Gastroesophageal sphincter (tissue), 3 donors: ENCODE results near the gene KLHDC3.

Experiments
- EP300 ChIP-seq: sonication (generic); formaldehyde crosslinking; IDR thresholded peaks from one replicate; pipeline ENCODE4 v1.6.1; 2017; ENCODE audit warnings: antibody characterized with exemption, mild to moderate bottlenecking
- POLR2A ChIP-seq, 2 donors: fragments of 450-650 bp; IDR thresholded peaks; one replicate each; pipeline ENCODE4 v1.6.1; 2017; ENCODE audit warnings: antibody characterized with exemption in 2 of 2, mild to moderate bottlenecking in 2 of 2, moderate library complexity in 1 of 2
- POLR2AphosphoS5 ChIP-seq: sonication (generic); formaldehyde crosslinking; IDR thresholded peaks from one replicate; pipeline ENCODE4 v1.6.1; 2017; ENCODE audit warnings: antibody characterized with exemption
- TF ChIP-seq, protein P1 (sequence below), 4 experiments: fragments of 200-600 bp in 2 of 4; fragments of 450-650 bp in 2 of 4; sonication (generic) in 1 of 4; IDR thresholded peaks; one replicate each; pipeline ENCODE4 v1.5.1; 2017 to 2019; ENCODE audit warnings: antibody characterized with exemption in 4 of 4, mild to moderate bottlenecking in 2 of 4, moderate library complexity in 2 of 4

DNA sequence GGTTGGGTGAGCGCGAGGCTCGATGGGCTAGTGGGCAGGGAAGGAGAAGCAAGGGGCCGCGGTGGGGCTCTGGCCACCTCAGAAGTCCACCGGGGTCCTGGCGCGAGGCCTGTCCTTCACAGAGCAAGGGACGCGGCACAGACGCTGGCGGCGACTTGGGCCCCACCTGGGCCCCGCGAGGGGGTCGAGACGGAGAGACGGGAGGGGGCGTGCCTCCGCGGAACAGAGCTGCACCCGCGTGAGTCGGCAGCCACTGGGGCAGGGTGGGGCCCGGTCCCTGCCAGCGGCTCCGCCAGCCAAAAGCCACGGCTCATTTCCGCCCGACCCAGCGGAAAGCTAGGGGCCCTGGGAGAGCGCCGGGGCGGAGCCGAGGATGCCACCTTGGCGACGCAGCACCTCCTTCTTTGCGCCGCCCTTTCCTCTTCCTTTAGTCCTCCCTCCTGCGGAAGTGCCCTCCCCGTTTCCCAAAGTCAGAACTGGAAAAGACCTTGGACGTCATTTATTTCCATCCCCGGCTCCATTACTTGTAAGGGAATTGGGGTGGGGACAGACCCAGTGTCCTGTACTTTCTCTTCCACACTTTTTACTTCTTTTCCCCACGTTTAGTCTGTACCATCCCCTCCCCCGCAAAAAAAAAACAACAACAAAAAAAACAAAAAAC, 39.6 kb downstream of the KLHDC3 start, which contains the start of gene CUL7:
- TF ChIP-seq, protein P1, sequence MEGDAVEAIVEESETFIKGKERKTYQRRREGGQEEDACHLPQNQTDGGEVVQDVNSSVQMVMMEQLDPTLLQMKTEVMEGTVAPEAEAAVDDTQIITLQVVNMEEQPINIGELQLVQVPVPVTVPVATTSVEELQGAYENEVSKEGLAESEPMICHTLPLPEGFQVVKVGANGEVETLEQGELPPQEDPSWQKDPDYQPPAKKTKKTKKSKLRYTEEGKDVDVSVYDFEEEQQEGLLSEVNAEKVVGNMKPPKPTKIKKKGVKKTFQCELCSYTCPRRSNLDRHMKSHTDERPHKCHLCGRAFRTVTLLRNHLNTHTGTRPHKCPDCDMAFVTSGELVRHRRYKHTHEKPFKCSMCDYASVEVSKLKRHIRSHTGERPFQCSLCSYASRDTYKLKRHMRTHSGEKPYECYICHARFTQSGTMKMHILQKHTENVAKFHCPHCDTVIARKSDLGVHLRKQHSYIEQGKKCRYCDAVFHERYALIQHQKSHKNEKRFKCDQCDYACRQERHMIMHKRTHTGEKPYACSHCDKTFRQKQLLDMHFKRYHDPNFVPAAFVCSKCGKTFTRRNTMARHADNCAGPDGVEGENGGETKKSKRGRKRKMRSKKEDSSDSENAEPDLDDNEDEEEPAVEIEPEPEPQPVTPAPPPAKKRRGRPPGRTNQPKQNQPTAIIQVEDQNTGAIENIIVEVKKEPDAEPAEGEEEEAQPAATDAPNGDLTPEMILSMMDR (IDR thresholded peaks at IDR 0.05), result peak in 1 of 4 experiments; percentile 39
- no peak for TF ChIP-seq EP300
- peak; percentile 77 to 80 for TF ChIP-seq POLR2A (IDR thresholded peaks at IDR 0.05)
- peak; percentile 84 for TF ChIP-seq POLR2AphosphoS5
